Progenitor cell of endocrine pancreas (in vitro differentiated cells): ENCODE measurements around the gene MAML2. TPM values are rescaled to one million over a fixed set of nuclear protein-coding genes. Genes with fewer than 3 reads are reported as not detected.

ENCODE experiments used
- DNase-seq: peaks from one replicate; pipeline ENCODE4 v3.0.0; 2021; ENCODE audit warnings: low spot score; ENCODE audit not compliant: unreplicated experiment
- H3K27ac Mint-ChIP-seq: 2 replicates; pipeline ENCODE4 v1.8.0; 2021; ENCODE audit warnings: mild to moderate bottlenecking, moderate library complexity, mixed read lengths
- H3K27me3 Mint-ChIP-seq: 2 replicates; pipeline ENCODE4 v1.8.0; 2021; ENCODE audit warnings: mixed read lengths
- H3K36me3 Mint-ChIP-seq: 2 replicates; pipeline ENCODE4 v1.8.0; 2022; ENCODE audit warnings: mixed read lengths; ENCODE audit not compliant: insufficient read depth
- H3K4me1 Mint-ChIP-seq: 2 replicates; pipeline ENCODE4 v1.8.0; 2021; ENCODE audit warnings: low read depth, mixed read lengths
- H3K4me3 Mint-ChIP-seq: 2 replicates; pipeline ENCODE4 v1.8.0; 2021; ENCODE audit warnings: low read depth, mild to moderate bottlenecking, moderate library complexity, mixed read lengths
- H3K9me3 Mint-ChIP-seq: 2 replicates; pipeline ENCODE4 v1.8.0; 2021; ENCODE audit warnings: low read depth, mixed read lengths
- total RNA-seq: library from RNA; stranded (reverse); gene quantifications from 2 replicates; pipeline ENCODE4 v1.2.1, GENCODE V29; 2021
- TF ChIP-seq, protein P1 (sequence below): fragments of 200-600 bp; sonication (generic); IDR thresholded peaks from one replicate; pipeline ENCODE4 v1.5.0; 2021; ENCODE audit warnings: antibody characterized with exemption, mild to moderate bottlenecking; ENCODE audit not compliant: unreplicated experiment

Gene MAML2
- total RNA-seq, 1 donor from 2014 or later: 17.6 TPM

DNA sequence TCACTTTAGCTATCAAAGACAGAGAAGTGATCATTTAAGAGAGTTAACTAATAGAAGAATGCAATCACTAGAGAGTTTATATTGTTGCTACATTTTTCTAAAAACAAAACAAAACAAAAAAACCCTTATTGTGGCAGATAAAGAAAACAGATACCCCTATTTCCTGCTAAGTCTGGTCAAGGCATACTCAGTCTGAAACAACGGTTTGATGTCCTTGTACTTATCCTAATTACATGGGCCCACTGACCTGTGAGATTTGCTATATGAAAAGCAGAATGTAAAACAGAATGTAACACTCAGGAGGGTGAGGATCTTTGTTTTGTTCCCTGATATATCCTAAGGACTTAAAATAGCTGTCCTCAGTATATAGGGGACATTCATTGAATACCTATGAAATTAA lies 24.6 kb downstream of the MAML2 start:
- Mint-ChIP-seq H3K4me1 (peaks cover 21% of the 10 kb centered on the region), H3K36me3 (peaks cover 7% of the 10 kb centered on the region), H3K4me3 (no peak overlapping the region), H3K27me3 (no peaks in the 10 kb centered on the region), H3K9me3 (peaks cover 2% of the 10 kb centered on the region), H3K27ac (no peak overlapping the region)
- DNase-seq: no peak
- TF ChIP-seq, protein P1, sequence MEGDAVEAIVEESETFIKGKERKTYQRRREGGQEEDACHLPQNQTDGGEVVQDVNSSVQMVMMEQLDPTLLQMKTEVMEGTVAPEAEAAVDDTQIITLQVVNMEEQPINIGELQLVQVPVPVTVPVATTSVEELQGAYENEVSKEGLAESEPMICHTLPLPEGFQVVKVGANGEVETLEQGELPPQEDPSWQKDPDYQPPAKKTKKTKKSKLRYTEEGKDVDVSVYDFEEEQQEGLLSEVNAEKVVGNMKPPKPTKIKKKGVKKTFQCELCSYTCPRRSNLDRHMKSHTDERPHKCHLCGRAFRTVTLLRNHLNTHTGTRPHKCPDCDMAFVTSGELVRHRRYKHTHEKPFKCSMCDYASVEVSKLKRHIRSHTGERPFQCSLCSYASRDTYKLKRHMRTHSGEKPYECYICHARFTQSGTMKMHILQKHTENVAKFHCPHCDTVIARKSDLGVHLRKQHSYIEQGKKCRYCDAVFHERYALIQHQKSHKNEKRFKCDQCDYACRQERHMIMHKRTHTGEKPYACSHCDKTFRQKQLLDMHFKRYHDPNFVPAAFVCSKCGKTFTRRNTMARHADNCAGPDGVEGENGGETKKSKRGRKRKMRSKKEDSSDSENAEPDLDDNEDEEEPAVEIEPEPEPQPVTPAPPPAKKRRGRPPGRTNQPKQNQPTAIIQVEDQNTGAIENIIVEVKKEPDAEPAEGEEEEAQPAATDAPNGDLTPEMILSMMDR: no peak

- TF ChIP-seq, protein P1: no peak
- Mint-ChIP-seq H3K27ac (no peak overlapping the region), H3K27me3 (no peaks in the 10 kb centered on the region), H3K9me3 (no peaks in the 10 kb centered on the region), H3K4me1 (peaks cover 25% of the 10 kb centered on the region), H3K4me3 (no peak overlapping the region), H3K36me3 (peaks cover 4% of the 10 kb centered on the region)
- DNase-seq: no peak
These were observed 25.0 kb downstream of the MAML2 start for GRCh38 chr11:96317985-96318384.

DNA sequence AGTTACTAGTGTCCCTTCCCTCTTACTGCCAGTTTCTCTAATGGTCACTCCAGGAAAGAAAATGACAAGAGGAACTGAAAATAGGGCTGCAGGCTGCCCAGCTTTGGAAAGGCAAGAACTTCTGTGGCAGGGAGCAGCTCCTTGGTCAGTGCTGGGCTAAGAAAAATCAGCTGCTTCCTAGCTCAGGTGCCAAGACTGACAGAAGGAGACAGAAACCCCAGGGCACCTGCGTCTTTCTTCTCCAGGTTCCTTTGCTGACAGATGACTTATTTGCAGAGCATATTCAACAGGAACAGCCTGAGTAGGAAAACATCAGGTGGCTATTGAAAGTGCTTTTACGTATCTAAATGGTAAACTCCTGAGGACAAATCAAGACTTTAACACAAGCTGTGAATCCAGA lies 25.4 kb downstream of the MAML2 start:
- H3K4me1 Mint-ChIP-seq: peaks cover 26% of the 10 kb centered on the region
- H3K36me3 Mint-ChIP-seq: peaks cover 2% of the 10 kb centered on the region
- TF ChIP-seq, protein P1: no peak
- DNase-seq: no peak
- no peak overlapping the region for H3K27ac Mint-ChIP-seq
- no peak overlapping the region for H3K4me3 Mint-ChIP-seq
- H3K27me3 Mint-ChIP-seq: no peaks in the 10 kb centered on the region
- no peaks in the 10 kb centered on the region for H3K9me3 Mint-ChIP-seq

GRCh38 chr11:96316869-96317268 lies 26.1 kb downstream of the MAML2 start:
- Mint-ChIP-seq H3K4me1 (peaks cover 26% of the 10 kb centered on the region), H3K4me3 (no peak overlapping the region), H3K36me3 (peaks cover 1% of the 10 kb centered on the region), H3K27me3 (no peaks in the 10 kb centered on the region), H3K9me3 (no peaks in the 10 kb centered on the region), H3K27ac (no peak overlapping the region)
- DNase-seq: no peak
- TF ChIP-seq, protein P1: no peak

- H3K9me3 Mint-ChIP-seq: no peaks in the 10 kb centered on the region
- TF ChIP-seq, protein P1: no peak
- no peaks in the 10 kb centered on the region for H3K27me3 Mint-ChIP-seq
- H3K27ac Mint-ChIP-seq: no peak overlapping the region
- DNase-seq: no peak
- H3K4me1 Mint-ChIP-seq: peaks cover 30% of the 10 kb centered on the region
- no peak overlapping the region for H3K4me3 Mint-ChIP-seq
- peaks cover 1% of the 10 kb centered on the region for H3K36me3 Mint-ChIP-seq
These were observed 27.5 kb downstream of the MAML2 start for GRCh38 chr11:96315476-96315875.
